ENCODE results near the gene OSTN. TPM values are rescaled to one million over a fixed set of nuclear protein-coding genes. Genes with fewer than 3 reads are reported as not detected.

Gene OSTN
- total and polyA plus RNA-seq, 3 experiments from 2014 or later = not detected

DNA sequence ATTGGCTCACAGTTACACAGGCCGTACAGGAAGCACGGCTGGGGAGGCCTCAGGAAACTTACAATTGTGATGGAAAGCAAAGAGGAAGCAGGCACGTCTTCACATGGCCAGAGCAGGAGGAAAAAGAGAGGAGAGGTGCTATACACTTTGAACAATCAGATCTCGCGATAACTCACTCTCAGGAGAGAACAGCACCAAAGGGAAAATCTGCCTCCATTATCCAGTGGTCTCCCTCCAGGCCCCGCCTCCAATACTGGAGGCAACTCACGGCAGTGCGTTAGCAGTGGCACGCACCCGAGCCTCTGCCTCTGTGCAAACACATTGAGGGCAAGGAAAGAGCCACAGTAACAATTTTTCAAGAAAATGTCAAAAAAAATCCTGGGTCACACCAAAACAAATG lies 11.0 kb downstream of the OSTN start:
- H3K27me3 ChIP-seq (ENCODE audit: insufficient read depth, low read length, poor library complexity, severe bottlenecking) = no peaks in the 10 kb centered on the region
- Mint-ChIP-seq H3K27me3 (no peaks in the 10 kb centered on the region), H3K4me1 (no peaks in the 10 kb centered on the region), H3K4me3 (no peak overlapping the region), H3K36me3 (no peaks in the 10 kb centered on the region), H3K9me3 (peaks cover 0 to 13% (median 0%) of the 10 kb centered on the region in 5 donors), H3K27ac (no peak overlapping the region)
- H3K9me3 ChIP-seq (ENCODE audit: low read length) = no peaks in the 10 kb centered on the region
- H3K36me3 ChIP-seq (ENCODE audit: insufficient read depth, low read length) = no peaks in the 10 kb centered on the region
- no peak overlapping the region for H3K4me3 ChIP-seq (ENCODE audit: low read length)
- no peak overlapping the region for H3K27ac ChIP-seq (ENCODE audit: low read depth, low read length)
- ChIA-PET CTCF (no interaction called here), POLR2A (no interaction called here)
- no peak for DNase-seq
- no peaks in the 10 kb centered on the region for H3K4me1 ChIP-seq (ENCODE audit: insufficient read depth, low read length)

DNA sequence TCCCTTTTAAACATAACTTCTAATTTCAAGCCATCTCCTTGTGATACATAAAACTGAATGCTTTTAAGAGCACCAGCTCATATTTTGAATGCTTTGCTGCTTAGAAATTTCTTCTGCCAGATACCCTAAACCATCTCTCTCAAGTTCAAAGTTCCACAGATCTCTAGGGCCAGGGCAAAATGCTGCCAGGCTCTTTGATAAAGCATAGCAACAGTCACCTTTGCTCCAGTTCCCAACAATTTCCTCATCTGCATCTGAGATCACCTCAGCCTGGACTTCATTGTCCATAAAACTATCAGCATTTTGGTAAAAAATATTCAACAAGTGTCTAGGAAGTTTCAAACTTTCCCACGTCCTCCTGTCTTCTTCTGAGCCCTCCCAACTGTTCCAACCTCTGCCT lies 17.5 kb downstream of the OSTN start:
- Mint-ChIP-seq H3K27ac (no peak overlapping the region), H3K4me3 (no peak overlapping the region), H3K9me3 (peaks cover 0 to 7% (median 2%) of the 10 kb centered on the region in 5 donors), H3K27me3 (no peaks in the 10 kb centered on the region), H3K36me3 (no peaks in the 10 kb centered on the region), H3K4me1 (no peaks in the 10 kb centered on the region)
- H3K4me3 ChIP-seq (ENCODE audit: low read length) = no peak overlapping the region
- CTCF ChIA-PET = no interaction called here
- H3K4me1 ChIP-seq (ENCODE audit: insufficient read depth, low read length) = no peaks in the 10 kb centered on the region
- POLR2A ChIA-PET = no interaction called here
- H3K36me3 ChIP-seq (ENCODE audit: insufficient read depth, low read length) = no peaks in the 10 kb centered on the region
- no peak for DNase-seq
- H3K9me3 ChIP-seq (ENCODE audit: low read length) = no peaks in the 10 kb centered on the region
- no peak overlapping the region for H3K27ac ChIP-seq (ENCODE audit: low read depth, low read length)
- no peaks in the 10 kb centered on the region for H3K27me3 ChIP-seq (ENCODE audit: insufficient read depth, low read length, poor library complexity, severe bottlenecking)

DNA sequence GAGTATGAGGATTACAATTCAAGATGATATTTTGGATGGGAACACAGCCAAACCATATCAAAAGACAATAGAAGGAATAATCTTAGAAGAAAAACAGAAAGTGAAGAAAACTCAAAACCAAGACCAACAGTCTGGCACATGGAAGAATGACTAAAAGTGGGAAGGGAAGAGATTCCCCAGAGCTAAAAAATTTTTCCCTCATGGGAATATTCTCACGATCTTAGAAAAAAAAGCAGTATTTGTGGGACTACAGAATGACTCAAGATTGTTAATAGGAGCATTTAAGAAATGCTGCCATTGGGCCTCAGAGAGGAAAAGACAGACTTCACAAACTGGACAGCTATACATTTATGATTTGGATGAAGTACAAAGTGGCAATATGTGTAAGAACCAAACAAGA lies 18.3 kb downstream of the OSTN start:
- Histone ChIP-seq H3K4me1 (ENCODE audit: insufficient read depth, low read length) (no peaks in the 10 kb centered on the region), H3K36me3 (ENCODE audit: insufficient read depth, low read length) (no peaks in the 10 kb centered on the region), H3K27me3 (ENCODE audit: insufficient read depth, low read length, poor library complexity, severe bottlenecking) (no peaks in the 10 kb centered on the region), H3K27ac (ENCODE audit: low read depth, low read length) (no peak overlapping the region), H3K9me3 (ENCODE audit: low read length) (no peaks in the 10 kb centered on the region), H3K4me3 (ENCODE audit: low read length) (no peak overlapping the region)
- H3K9me3 Mint-ChIP-seq = peaks cover 0 to 7% (median 2%) of the 10 kb centered on the region in 5 donors
- H3K4me1 Mint-ChIP-seq = no peaks in the 10 kb centered on the region
- POLR2A ChIA-PET = no interaction called here
- H3K36me3 Mint-ChIP-seq = no peaks in the 10 kb centered on the region
- H3K27ac Mint-ChIP-seq = no peak overlapping the region
- CTCF ChIA-PET = no interaction called here
- H3K27me3 Mint-ChIP-seq = no peaks in the 10 kb centered on the region
- no peak for DNase-seq
- H3K4me3 Mint-ChIP-seq = no peak overlapping the region

DNA sequence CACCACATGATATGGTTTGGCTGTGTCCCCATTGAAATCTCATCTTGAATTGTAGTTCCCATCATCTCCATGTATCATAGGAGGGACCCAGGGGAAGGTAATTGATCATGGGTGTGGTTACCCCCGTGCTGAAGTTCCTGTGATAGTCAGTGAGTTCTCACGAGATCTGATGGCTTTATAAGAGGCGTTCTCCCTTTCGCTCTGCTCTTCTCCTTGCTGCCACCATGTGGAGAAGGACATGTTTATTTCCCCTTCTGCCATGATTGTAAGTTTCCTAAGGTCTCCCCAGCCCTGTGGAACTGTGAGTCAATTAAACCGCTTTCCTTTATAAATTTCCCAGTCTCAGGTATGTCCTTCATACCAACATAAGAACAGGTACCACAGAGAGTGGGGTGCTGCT lies 21.9 kb downstream of the OSTN start:
- CTCF ChIA-PET = no interaction called here
- H3K4me3 ChIP-seq (ENCODE audit: low read length) = no peak overlapping the region
- Mint-ChIP-seq H3K36me3 (no peaks in the 10 kb centered on the region), H3K4me3 (no peak overlapping the region), H3K4me1 (no peaks in the 10 kb centered on the region), H3K27ac (no peak overlapping the region), H3K27me3 (no peaks in the 10 kb centered on the region), H3K9me3 (peaks cover 0 to 4% (median 2%) of the 10 kb centered on the region in 5 donors)
- no peaks in the 10 kb centered on the region for H3K36me3 ChIP-seq (ENCODE audit: insufficient read depth, low read length)
- no peak for DNase-seq
- no peaks in the 10 kb centered on the region for H3K4me1 ChIP-seq (ENCODE audit: insufficient read depth, low read length)
- H3K27ac ChIP-seq (ENCODE audit: low read depth, low read length) = no peak overlapping the region
- POLR2A ChIA-PET = no interaction called here
- no peaks in the 10 kb centered on the region for H3K9me3 ChIP-seq (ENCODE audit: low read length)
- H3K27me3 ChIP-seq (ENCODE audit: insufficient read depth, low read length, poor library complexity, severe bottlenecking) = no peaks in the 10 kb centered on the region

DNA sequence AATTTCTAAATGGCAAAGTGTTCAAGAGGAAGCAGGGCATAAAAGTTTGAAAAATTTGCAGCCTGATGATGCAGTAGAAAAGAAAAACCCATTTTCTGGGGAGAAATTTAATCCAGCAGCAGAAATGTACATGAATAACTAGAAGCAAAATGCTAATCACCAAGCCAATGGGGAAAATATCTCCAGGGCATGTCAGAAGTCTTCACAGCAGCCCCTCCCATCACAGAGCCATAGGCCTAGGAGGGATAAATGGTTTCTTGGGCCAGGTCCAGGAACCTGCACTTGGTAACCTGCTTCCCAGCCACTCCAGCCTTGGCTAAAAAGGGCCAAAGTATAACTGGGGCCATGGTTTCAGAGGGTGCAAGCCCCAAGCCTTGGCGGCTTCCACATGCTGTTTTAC lies 22.6 kb downstream of the OSTN start:
- Mint-ChIP-seq H3K4me3 (no peak overlapping the region), H3K9me3 (peaks cover 0 to 4% (median 2%) of the 10 kb centered on the region in 5 donors), H3K27ac (no peak overlapping the region), H3K27me3 (no peaks in the 10 kb centered on the region), H3K4me1 (no peaks in the 10 kb centered on the region), H3K36me3 (no peaks in the 10 kb centered on the region)
- no peaks in the 10 kb centered on the region for H3K36me3 ChIP-seq (ENCODE audit: insufficient read depth, low read length)
- H3K4me3 ChIP-seq (ENCODE audit: low read length) = no peak overlapping the region
- no peak overlapping the region for H3K27ac ChIP-seq (ENCODE audit: low read depth, low read length)
- ChIA-PET CTCF (no interaction called here), POLR2A (no interaction called here)
- DNase-seq = no peak
- no peaks in the 10 kb centered on the region for H3K27me3 ChIP-seq (ENCODE audit: insufficient read depth, low read length, poor library complexity, severe bottlenecking)
- no peaks in the 10 kb centered on the region for H3K4me1 ChIP-seq (ENCODE audit: insufficient read depth, low read length)
- H3K9me3 ChIP-seq (ENCODE audit: low read length) = no peaks in the 10 kb centered on the region

DNA sequence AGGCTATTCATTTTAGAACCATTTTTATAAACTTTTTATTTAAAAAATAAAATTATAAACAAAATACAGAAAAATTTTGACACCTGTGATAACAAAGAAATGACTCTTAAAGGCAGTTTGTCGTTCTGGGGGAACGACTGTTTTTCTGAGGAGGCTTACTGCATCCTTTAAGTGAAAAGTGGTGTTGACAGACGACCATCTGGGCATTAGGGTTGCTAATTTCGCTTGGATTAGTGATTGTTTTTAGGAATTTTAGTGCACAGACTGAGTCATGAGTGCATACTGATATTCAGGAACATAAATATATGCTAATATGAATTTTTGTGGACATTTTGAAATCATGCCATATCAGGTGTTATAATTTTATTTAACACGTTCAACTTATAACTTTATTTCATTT lies 28.5 kb downstream of the OSTN start:
- H3K27ac Mint-ChIP-seq = no peak overlapping the region
- H3K4me3 ChIP-seq (ENCODE audit: low read length) = no peak overlapping the region
- DNase-seq = no peak
- H3K4me1 ChIP-seq (ENCODE audit: insufficient read depth, low read length) = no peaks in the 10 kb centered on the region
- ChIA-PET POLR2A (no interaction called here), CTCF (no interaction called here)
- peaks cover 0 to 1% (median 0%) of the 10 kb centered on the region in 5 donors for H3K9me3 Mint-ChIP-seq
- no peaks in the 10 kb centered on the region for H3K4me1 Mint-ChIP-seq
- no peaks in the 10 kb centered on the region for H3K36me3 ChIP-seq (ENCODE audit: insufficient read depth, low read length)
- no peaks in the 10 kb centered on the region for H3K36me3 Mint-ChIP-seq
- H3K9me3 ChIP-seq (ENCODE audit: low read length) = no peaks in the 10 kb centered on the region
- H3K27ac ChIP-seq (ENCODE audit: low read depth, low read length) = no peak overlapping the region
- H3K4me3 Mint-ChIP-seq = no peak overlapping the region
- H3K27me3 Mint-ChIP-seq = peaks cover 0 to 1% of the 10 kb centered on the region in 2 donors
- H3K27me3 ChIP-seq (ENCODE audit: insufficient read depth, low read length, poor library complexity, severe bottlenecking) = no peaks in the 10 kb centered on the region

DNA sequence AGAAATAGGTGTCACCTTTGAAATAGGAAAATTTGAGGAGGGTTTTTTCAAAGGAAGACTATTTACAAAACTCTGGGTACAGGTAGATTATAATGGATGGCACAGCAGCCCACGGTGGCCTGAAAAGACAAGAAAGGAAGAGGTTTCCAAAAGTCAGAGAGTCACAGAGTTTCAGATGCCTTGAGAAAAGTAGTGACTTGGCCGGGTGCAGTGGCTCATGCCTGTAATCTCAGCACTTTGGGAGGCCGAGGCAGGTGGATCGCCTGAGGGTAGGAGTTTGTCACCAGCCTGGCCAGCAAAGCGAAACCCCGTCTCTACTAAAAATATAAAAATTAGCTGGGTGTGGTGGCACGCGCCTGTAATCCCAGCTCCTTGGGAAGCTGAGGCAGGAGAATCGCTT lies 35.2 kb downstream of the OSTN start:
- CTCF ChIA-PET = no interaction called here
- H3K27ac Mint-ChIP-seq = no peak overlapping the region

DNA sequence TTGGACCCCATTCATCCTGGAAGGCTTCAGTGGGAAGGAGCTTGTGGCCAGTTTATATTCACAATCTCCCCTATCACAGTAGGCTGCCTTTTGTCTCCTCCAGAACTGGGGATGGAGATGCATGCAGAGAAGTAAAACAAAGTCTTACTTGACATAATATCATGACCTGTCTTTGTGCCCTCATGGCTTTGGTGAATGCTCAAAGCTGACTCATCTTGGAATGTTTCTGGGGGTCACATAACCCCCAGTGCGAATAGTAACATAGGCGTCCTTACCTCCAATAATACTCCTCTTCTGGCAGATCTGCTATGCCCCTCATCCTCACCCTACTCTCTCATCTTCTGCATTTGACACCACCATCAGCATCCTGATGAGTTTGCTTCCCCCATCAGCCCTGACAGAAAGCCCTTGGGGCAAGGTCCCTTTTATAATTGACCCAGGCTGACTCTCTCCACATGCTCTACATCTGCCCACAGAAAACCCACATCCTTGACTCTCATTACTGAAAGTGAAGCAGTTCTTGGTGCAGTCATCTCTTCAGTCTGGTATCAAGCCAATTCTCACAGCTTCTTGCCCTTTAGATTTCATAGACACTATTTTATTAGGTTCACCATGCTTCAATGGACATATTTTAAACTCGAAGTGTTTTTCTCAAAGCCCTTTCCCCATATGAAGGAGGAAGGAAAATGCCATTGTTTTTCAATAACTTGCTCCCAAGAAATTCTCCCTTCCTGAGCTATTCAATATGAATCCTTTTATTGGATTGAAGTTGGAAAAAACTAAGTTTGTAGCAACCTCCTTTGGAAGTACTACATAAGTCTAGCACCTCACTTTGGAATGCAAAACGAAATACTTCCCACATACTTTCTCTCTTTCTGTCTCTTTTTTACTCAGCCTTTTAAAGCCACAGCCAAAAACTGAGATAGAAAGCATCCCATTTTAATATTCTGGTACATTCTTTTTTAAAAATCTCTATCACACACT lies 36.6 kb downstream of the OSTN start:
- ChIA-PET CTCF (no interaction called here), POLR2A (no interaction called here)
- H3K4me3 Mint-ChIP-seq = no peak overlapping the region
- Histone ChIP-seq H3K36me3 (ENCODE audit: insufficient read depth, low read length) (no peaks in the 10 kb centered on the region), H3K4me3 (ENCODE audit: low read length) (no peak overlapping the region), H3K27me3 (ENCODE audit: insufficient read depth, low read length, poor library complexity, severe bottlenecking) (no peaks in the 10 kb centered on the region), H3K9me3 (ENCODE audit: low read length) (no peaks in the 10 kb centered on the region), H3K4me1 (ENCODE audit: insufficient read depth, low read length) (no peaks in the 10 kb centered on the region), H3K27ac (ENCODE audit: low read depth, low read length) (no peak overlapping the region)
- no peaks in the 10 kb centered on the region for H3K27me3 Mint-ChIP-seq
- no peak overlapping the region for H3K27ac Mint-ChIP-seq
- no peaks in the 10 kb centered on the region for H3K9me3 Mint-ChIP-seq
- no peaks in the 10 kb centered on the region for H3K36me3 Mint-ChIP-seq
- H3K4me1 Mint-ChIP-seq = no peaks in the 10 kb centered on the region
- no peak for DNase-seq

More for the DNA sequence above, 35.2 kb downstream of the OSTN start:
- no peaks in the 10 kb centered on the region for H3K36me3 Mint-ChIP-seq
- H3K9me3 Mint-ChIP-seq = no peaks in the 10 kb centered on the region
- no peak for DNase-seq
- Histone ChIP-seq H3K36me3 (ENCODE audit: insufficient read depth, low read length) (no peaks in the 10 kb centered on the region), H3K4me3 (ENCODE audit: low read length) (no peak overlapping the region), H3K27me3 (ENCODE audit: insufficient read depth, low read length, poor library complexity, severe bottlenecking) (no peaks in the 10 kb centered on the region), H3K9me3 (ENCODE audit: low read length) (no peaks in the 10 kb centered on the region), H3K4me1 (ENCODE audit: insufficient read depth, low read length) (no peaks in the 10 kb centered on the region), H3K27ac (ENCODE audit: low read depth, low read length) (no peak overlapping the region)
- H3K4me3 Mint-ChIP-seq = no peak overlapping the region
- no peaks in the 10 kb centered on the region for H3K4me1 Mint-ChIP-seq
- H3K27me3 Mint-ChIP-seq = no peaks in the 10 kb centered on the region
- POLR2A ChIA-PET = no interaction called here

Measured in CD8-positive, alpha-beta memory T cell (primary cell).